ENCODE data around the gene KIAA0319L.

Gene KIAA0319L

GRCh38 chr1:35539073-35539823 lies 18.0 kb downstream of the KIAA0319L start:
- DNase-seq: no peak

- DNase-seq: no peak
Measured at GRCh38 chr1:35537806-35538205, 19.4 kb downstream of the KIAA0319L start.

GRCh38 chr1:35536556-35537162 lies 20.5 kb downstream of the KIAA0319L start:
- DNase-seq: no peak

- DNase-seq: no peak
Measured at GRCh38 chr1:35535243-35535642, 22.0 kb downstream of the KIAA0319L start.

- no peak for DNase-seq
Measured at GRCh38 chr1:35533586-35533985, 23.6 kb downstream of the KIAA0319L start.

GRCh38 chr1:35532497-35533223 lies 24.5 kb downstream of the KIAA0319L start:
- no peak for DNase-seq

GRCh38 chr1:35531368-35531767 lies 25.8 kb downstream of the KIAA0319L start:
- DNase-seq: no peak

GRCh38 chr1:35530946-35531345 lies 26.3 kb downstream of the KIAA0319L start:
- no peak for DNase-seq

- no peak for DNase-seq
Measured at GRCh38 chr1:35530168-35530567, 27.0 kb downstream of the KIAA0319L start.

GRCh38 chr1:35524106-35524505 lies 33.1 kb downstream of the KIAA0319L start:
- DNase-seq: no peak

GRCh38 chr1:35519432-35519831 lies 37.8 kb downstream of the KIAA0319L start:
- no peak for DNase-seq

- DNase-seq: no peak
Measured at GRCh38 chr1:35518183-35518582, 39.0 kb downstream of the KIAA0319L start.

GRCh38 chr1:35511305-35511704 lies 45.9 kb downstream of the KIAA0319L start:
- no peak for DNase-seq

GRCh38 chr1:35509558-35509957 lies 47.6 kb downstream of the KIAA0319L start:
- DNase-seq: no peak

- no peak for DNase-seq
Measured at GRCh38 chr1:35507947-35508346, 49.3 kb downstream of the KIAA0319L start.

GRCh38 chr1:35506960-35507912 lies 50.0 kb downstream of the KIAA0319L start:
- no peak for DNase-seq

GRCh38 chr1:35505911-35506798 lies 51.0 kb downstream of the KIAA0319L start:
- DNase-seq: no peak

GRCh38 chr1:35502242-35502641 lies 55.0 kb downstream of the KIAA0319L start:
- no peak for DNase-seq

- no peak for DNase-seq
Measured at GRCh38 chr1:35500439-35500838, 56.8 kb downstream of the KIAA0319L start.

GRCh38 chr1:35499652-35500176 lies 57.5 kb downstream of the KIAA0319L start:
- DNase-seq: no peak

- DNase-seq: no peak
Measured at GRCh38 chr1:35499231-35499630, 58.0 kb downstream of the KIAA0319L start.

Measured in right kidney (tissue), 1 donor.